NB4 (cell line): ENCODE measurements around the gene PDK4.

Source experiments
- DNase-seq: peaks from one replicate; pipeline ENCODE4 v3.0.0; 2010; ENCODE audit warnings: low read depth
- H3K4me3 ChIP-seq: one replicate; pipeline ENCODE4 v1.5.1; 2011; ENCODE audit warnings: mild to moderate bottlenecking, low read depth, low read length, moderate library complexity
- MAX ChIP-seq: IDR thresholded peaks from 2 replicates; pipeline ENCODE4 v1.6.1; 2011; ENCODE audit warnings: low read depth, low read length
- MYC ChIP-seq: IDR thresholded peaks from 2 replicates; pipeline ENCODE4 v1.6.1; 2011; ENCODE audit warnings: low read depth, low read length
- POLR2A ChIP-seq: IDR thresholded peaks from 2 replicates; pipeline ENCODE4 v1.6.1; 2011; ENCODE audit warnings: mild to moderate bottlenecking; ENCODE audit not compliant: insufficient read length; ENCODE audit errors: extremely low read depth
- TF ChIP-seq, protein P1 (sequence below): IDR thresholded peaks from one replicate; pipeline ENCODE4 v1.5.1; 2012; ENCODE audit warnings: low read depth, low read length

The PDK4 gene

GRCh38 chr7:95630702-95631458, 34.6 kb upstream of the PDK4 start:
- no peak for DNase-seq

GRCh38 chr7:95628831-95629439, 32.6 kb upstream of the PDK4 start:
- TF ChIP-seq, protein P1, sequence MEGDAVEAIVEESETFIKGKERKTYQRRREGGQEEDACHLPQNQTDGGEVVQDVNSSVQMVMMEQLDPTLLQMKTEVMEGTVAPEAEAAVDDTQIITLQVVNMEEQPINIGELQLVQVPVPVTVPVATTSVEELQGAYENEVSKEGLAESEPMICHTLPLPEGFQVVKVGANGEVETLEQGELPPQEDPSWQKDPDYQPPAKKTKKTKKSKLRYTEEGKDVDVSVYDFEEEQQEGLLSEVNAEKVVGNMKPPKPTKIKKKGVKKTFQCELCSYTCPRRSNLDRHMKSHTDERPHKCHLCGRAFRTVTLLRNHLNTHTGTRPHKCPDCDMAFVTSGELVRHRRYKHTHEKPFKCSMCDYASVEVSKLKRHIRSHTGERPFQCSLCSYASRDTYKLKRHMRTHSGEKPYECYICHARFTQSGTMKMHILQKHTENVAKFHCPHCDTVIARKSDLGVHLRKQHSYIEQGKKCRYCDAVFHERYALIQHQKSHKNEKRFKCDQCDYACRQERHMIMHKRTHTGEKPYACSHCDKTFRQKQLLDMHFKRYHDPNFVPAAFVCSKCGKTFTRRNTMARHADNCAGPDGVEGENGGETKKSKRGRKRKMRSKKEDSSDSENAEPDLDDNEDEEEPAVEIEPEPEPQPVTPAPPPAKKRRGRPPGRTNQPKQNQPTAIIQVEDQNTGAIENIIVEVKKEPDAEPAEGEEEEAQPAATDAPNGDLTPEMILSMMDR = no peak
- TF ChIP-seq MAX = no peak
- no peak overlapping the region for H3K4me3 ChIP-seq
- no peak for DNase-seq

More at GRCh38 chr7:95630702-95631458, 34.6 kb upstream of the PDK4 start:
- TF ChIP-seq MAX (no peak), MYC (no peak), POLR2A (no peak)
- TF ChIP-seq, protein P1 = no peak
- H3K4me3 ChIP-seq = no peak overlapping the region

- H3K4me3 ChIP-seq = no peak overlapping the region
- no peak for DNase-seq
- TF ChIP-seq POLR2A (no peak), MAX (no peak), MYC (no peak)
- TF ChIP-seq, protein P1 = no peak
These were observed 27.5 kb upstream of the PDK4 start for GRCh38 chr7:95623788-95624187.

DNA sequence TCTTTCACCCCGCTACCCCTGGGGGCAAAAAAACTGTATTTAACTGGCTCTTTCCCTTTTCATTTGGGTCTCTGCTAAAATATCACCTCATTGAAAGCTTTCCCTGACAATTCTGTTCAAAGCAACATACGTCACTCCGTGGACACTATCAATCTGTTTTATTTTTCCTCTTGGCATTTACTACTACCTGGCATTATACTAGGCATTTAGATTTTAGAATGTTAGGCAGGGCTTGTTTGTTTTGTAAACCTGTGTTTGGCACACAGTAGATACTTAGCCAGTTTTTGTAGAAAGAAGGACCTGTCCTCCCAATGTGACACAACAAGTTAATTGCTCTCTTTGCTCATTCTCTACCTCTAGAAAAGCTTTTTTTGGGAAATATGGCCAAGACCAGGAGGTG, 26.5 kb upstream of the PDK4 start:
- TF ChIP-seq, protein P1 = no peak
- TF ChIP-seq POLR2A (no peak), MAX (no peak), MYC (no peak)
- no peak overlapping the region for H3K4me3 ChIP-seq
- no peak for DNase-seq

DNA sequence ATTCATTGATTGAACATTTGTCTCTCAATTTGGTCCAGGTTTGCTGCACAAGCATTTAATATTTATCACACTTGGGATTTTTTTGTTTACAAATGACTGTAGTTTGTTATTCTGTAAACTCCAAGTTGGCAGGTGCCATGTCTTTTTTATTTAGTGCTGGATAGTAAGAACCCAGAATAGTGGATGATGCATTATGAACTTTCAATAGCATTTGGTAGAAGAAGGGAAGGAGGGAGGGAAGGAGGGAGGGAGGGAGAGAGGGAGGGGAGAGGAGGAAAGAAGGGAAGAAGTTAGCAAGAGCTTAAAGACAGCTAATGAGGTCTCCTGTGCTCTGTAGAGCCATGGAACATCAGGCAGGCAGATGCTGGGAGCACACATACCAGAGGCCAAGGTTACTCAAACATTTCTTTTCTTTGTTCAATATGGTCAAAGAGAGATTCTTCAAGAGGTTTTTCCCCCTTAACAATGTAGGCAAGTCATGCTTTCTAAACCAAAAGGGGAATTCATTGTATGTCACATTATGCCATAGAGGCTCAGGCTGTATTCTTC, 25.8 kb upstream of the PDK4 start:
- H3K4me3 ChIP-seq = no peak overlapping the region
- TF ChIP-seq POLR2A (no peak), MAX (no peak), MYC (no peak)
- TF ChIP-seq, protein P1 = no peak
- DNase-seq = no peak
